Common myeloid progenitor, CD34-positive (primary cell): ENCODE data around the gene GRM4.

Experiments used
- CTCF ChIA-PET: fragments of 350-600 bp; sonication (Branson Sonifier 250); formaldehyde crosslinking; loops from one replicate; lab custom pipeline; 2021; ENCODE audit warnings: antibody characterized with exemption; lab: Charles Lee
- POLR2A ChIA-PET: fragments of 350-600 bp; sonication (Branson Sonifier 250); formaldehyde crosslinking; loops from one replicate; lab custom pipeline; 2021; ENCODE audit warnings: antibody characterized with exemption; lab: Charles Lee
- DNase-seq, 3 donors: peaks; one replicate each; pipeline versions ENCODE4 v3.0.0 to v3.0.0-alpha.2; 2013
- H3K27ac ChIP-seq, 2 experiments: 1 replicate in 1 of 2; 2 replicates in 1 of 2; pipeline ENCODE4 v1.7.0; 2013; ENCODE audit warnings: inconsistent platforms in 2 of 2, low read length in 2 of 2, mild to moderate bottlenecking in 2 of 2, low read depth in 1 of 2, moderate library complexity in 1 of 2; ENCODE audit not compliant: severe bottlenecking in 2 of 2, insufficient read depth in 1 of 2, poor library complexity in 1 of 2
- H3K27me3 ChIP-seq, 5 experiments: replicated peaks in 2 of 5; 1 replicate in 3 of 5; 2 replicates in 2 of 5; pipeline versions ENCODE4 v1.6.1 to v1.7.0; 2013; ENCODE audit warnings: low read length in 4 of 5, mild to moderate bottlenecking in 2 of 5, moderate library complexity in 2 of 5, inconsistent platforms in 1 of 5; ENCODE audit not compliant: insufficient read depth in 5 of 5, control insufficient read depth in 4 of 5
- H3K36me3 ChIP-seq, 4 experiments: 1 replicate in 2 of 4; 2 replicates in 2 of 4; pipeline versions ENCODE4 v1.6.1 to v1.7.0; 2013; ENCODE audit warnings: low read length in 3 of 4, control low read depth in 1 of 4, mild to moderate bottlenecking in 1 of 4; ENCODE audit not compliant: control insufficient read depth in 4 of 4, insufficient read depth in 4 of 4
- H3K4me1 ChIP-seq, 4 experiments: 1 replicate in 3 of 4; 2 replicates in 1 of 4; pipeline versions ENCODE4 v1.6.1 to v1.7.1; 2013; ENCODE audit warnings: low read length in 3 of 4, mild to moderate bottlenecking in 3 of 4, control low read depth in 1 of 4, inconsistent platforms in 1 of 4, moderate library complexity in 1 of 4; ENCODE audit not compliant: control insufficient read depth in 4 of 4, insufficient read depth in 4 of 4; ENCODE audit errors: control extremely low read depth in 1 of 4
- H3K4me3 ChIP-seq, 7 experiments: 1 replicate in 4 of 7; 2 replicates in 3 of 7; pipeline versions ENCODE4 v1.5.1 to v1.7.0; 2013; ENCODE audit warnings: mild to moderate bottlenecking in 7 of 7, low read length in 6 of 7, moderate library complexity in 6 of 7, inconsistent platforms in 2 of 7, low read depth in 2 of 7, control low read depth in 1 of 7; ENCODE audit not compliant: insufficient read depth in 4 of 7, control insufficient read depth in 1 of 7; ENCODE audit errors: extremely low read depth in 1 of 7
- H3K9me3 ChIP-seq, 5 experiments: 1 replicate in 4 of 5; 2 replicates in 1 of 5; pipeline versions ENCODE4 v1.6.1 to v1.7.1; 2013; ENCODE audit warnings: low read length in 4 of 5, mild to moderate bottlenecking in 2 of 5, inconsistent platforms in 1 of 5, low read depth in 1 of 5, moderate library complexity in 1 of 5; ENCODE audit not compliant: control insufficient read depth in 4 of 5, insufficient read depth in 2 of 5; ENCODE audit errors: control extremely low read depth in 1 of 5
- WGBS: methylation state at CpG from one replicate; pipeline ENCODE4 v1.1.5; 2013; ENCODE audit not compliant: insufficient coverage; 5-methylcytosine and 5-hydroxymethylcytosine counted together

Gene GRM4

DNA sequence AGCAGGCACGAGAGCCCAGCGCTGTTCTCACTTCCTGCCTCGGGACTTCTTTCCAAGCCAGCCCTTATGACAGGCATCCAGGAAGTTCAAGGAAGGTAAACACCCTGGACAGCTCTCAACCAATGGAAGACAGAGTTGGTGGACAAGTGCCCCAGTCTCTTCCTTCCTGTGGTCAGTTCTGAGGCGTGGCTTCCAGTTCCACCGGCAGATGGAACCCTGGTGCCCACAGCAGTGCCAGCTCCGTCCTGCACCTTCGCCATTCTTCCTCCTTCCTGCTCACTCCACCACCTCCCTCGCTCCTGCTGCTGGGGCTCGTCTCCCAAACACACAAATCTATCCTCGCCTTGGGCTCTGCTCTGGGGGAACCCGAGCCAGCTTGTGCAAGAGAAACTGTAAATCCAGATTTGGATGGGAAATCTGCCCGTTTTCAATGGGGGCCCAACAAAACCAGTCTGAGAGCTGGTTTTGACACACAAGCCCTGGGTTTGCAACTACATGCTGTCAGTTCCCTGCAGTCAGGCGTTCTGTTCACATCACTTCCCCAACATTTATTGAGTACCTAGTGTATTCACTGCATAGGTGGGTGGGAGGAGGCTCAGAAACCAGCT, 162.7 kb downstream of the GRM4 start:
- ChIA-PET POLR2A (interaction anchor here (1.2 kb wide), 1 partner anchor 9 kb away, joined by 3 read pairs; no protein-coding TSS in a partner anchor), CTCF (interaction anchor here (1.0 to 1.4 kb wide), 2 partner anchors 9 to 122 kb away, joined by 3 read pairs; no protein-coding TSS in a partner anchor)
- H3K27ac ChIP-seq: no peak overlapping the region
- no peak for DNase-seq
- 27% methylated on average over 7 of the region's 13 CpGs for WGBS
- H3K27me3 ChIP-seq: peaks cover 0 to under 1% (median 0%) of the 10 kb centered on the region in 5 experiments
- H3K4me1 ChIP-seq: peaks cover 0 to 6% (median 2%) of the 10 kb centered on the region in 4 experiments
- H3K9me3 ChIP-seq: peaks cover 0 to 2% (median 0%) of the 10 kb centered on the region in 5 experiments
- H3K36me3 ChIP-seq: no peaks in the 10 kb centered on the region
- H3K4me3 ChIP-seq: no peak overlapping the region

DNA sequence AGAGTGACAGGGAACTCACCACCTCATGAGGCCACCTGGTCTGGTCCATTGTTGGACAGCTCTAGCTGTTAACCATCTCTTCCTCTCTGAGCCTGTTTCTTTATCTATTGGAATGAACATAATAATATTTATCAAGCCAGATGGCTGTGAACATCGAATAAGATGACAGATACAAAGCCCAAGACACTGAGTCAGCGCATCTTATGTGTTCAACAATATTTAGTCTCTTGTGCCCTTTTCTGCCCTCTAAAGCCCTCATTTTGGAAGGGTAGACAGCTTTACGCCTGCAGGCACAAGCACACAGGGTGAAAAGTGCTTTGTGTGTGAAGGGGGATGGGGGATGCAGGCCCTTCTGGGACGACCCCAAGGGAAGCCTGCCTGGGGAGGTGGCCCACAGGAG, 164.0 kb downstream of the GRM4 start:
- ChIA-PET CTCF (no interaction called here), POLR2A (no interaction called here)
- DNase-seq: no peak
- H3K36me3 ChIP-seq: no peaks in the 10 kb centered on the region
- 100% methylated on average over 3 of the region's 4 CpGs for WGBS
- peaks cover 0 to 7% (median 0%) of the 10 kb centered on the region in 5 experiments for H3K27me3 ChIP-seq
- no peak overlapping the region for H3K27ac ChIP-seq
- H3K4me3 ChIP-seq: no peak overlapping the region
- H3K9me3 ChIP-seq: peaks cover 0 to 2% (median 0%) of the 10 kb centered on the region in 5 experiments
- H3K4me1 ChIP-seq: peaks cover 0 to 6% (median 2%) of the 10 kb centered on the region in 4 experiments

DNA sequence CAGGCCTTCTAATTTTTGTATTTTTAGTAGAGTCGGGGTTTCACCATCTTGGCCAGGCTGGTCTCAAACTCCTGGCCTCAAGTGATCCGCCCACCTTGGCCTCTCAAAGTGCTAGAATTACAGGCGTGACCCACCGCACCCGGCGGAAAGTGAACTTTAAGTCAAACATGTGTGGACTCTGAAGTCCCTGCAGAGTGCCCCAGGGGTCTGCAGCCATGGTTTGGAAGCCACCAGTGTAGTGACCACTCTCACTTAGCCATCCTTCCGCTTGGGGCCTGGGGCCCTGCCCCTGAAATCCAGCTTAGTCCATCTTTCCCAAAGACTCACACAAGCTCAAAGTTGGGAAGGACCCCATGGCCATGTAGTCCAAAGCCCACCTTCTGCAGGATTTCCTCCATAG, 164.5 kb downstream of the GRM4 start:
- H3K27me3 ChIP-seq: peaks cover 0 to 12% (median 4%) of the 10 kb centered on the region in 5 experiments
- H3K4me1 ChIP-seq: peaks cover 0 to 6% (median 2%) of the 10 kb centered on the region in 4 experiments
- peaks cover 0 to 2% (median 0%) of the 10 kb centered on the region in 5 experiments for H3K9me3 ChIP-seq
- POLR2A ChIA-PET: no interaction called here
- H3K4me3 ChIP-seq: no peak overlapping the region
- H3K27ac ChIP-seq: no peak overlapping the region
- WGBS: 91% methylated on average over 4 of the region's 7 CpGs
- DNase-seq: no peak
- no peaks in the 10 kb centered on the region for H3K36me3 ChIP-seq
- CTCF ChIA-PET: no interaction called here

DNA sequence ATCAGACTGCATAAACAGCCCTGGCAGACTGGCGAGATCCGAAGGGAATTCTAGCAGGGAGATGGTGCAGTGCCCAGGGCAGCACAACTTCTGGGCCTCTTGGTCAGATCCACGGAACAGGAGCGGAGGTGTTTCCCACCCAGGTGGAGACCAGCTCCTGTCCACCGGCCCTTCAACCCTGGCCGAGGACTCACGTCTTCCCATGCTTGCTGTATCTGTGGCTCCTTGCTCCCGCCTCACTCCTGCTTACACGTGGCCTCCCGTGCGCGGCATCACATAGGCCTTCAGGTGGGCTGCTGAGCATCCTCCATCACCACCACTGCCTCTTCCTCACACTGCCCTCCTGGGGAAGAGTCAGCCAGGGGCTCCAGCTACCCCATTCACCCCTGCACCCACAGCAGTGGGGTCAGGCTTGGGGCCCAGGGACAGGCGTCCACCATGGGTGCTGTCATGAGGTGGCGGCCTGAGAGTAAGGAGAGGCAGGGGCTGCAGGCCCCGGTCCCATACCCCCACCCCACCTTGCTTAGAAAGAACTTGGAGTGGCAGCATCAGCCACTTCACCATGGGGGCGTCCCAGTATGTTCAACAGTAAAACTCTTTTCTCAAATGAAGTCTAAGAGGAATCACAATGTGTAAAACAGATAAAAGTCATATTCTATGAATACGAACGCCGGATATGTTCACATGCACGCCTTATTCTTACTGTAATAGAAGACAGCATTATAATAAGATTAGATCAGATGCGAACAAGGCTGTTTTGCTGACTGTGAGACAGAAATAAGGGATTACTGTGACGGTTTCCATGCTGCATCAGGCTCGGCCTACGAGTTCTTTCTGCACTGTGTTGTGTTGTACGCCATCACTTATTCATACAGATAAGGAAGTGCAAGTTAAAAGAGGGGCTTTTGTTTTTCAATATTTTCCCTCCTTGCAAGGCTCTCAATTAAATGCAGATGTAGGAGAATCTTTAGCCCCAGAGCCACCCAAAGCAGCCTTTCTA, 165.4 kb downstream of the GRM4 start:
- H3K9me3 ChIP-seq: no peaks in the 10 kb centered on the region
- H3K36me3 ChIP-seq: no peaks in the 10 kb centered on the region
- peaks cover 0 to 10% (median 4%) of the 10 kb centered on the region in 4 experiments for H3K4me1 ChIP-seq
- ChIA-PET CTCF (interaction anchor here (1.2 kb wide), 1 partner anchor 13 kb away, joined by 4 read pairs; no protein-coding TSS in a partner anchor), POLR2A (no interaction called here)
- DNase-seq: no peak
- WGBS: 90% methylated on average over 18 of the region's 25 CpGs
- H3K4me3 ChIP-seq: no peak overlapping the region
- peaks cover 0 to 21% (median 8%) of the 10 kb centered on the region in 5 experiments for H3K27me3 ChIP-seq
- no peak overlapping the region for H3K27ac ChIP-seq

DNA sequence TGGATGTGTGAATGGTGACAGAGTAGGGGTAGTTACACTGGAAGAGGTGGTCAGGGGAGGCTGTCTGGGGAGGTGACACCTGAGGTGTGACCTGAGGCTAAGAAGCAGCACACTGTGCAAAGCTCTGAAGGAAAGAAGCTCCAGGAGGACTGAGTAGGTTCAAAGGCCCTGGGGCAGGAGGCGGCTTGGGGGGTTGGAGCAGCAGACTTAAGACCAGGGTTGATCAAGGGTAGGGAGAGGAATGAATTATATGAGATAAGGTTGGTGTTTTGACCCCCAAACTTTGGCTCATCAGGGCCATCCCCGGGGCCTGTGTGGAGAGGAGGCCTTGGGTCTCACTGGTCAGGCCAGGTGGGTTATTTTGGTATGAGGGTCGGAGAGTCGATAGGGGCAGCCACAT, 166.1 kb downstream of the GRM4 start:
- no peak overlapping the region for H3K4me3 ChIP-seq
- H3K27ac ChIP-seq: no peak overlapping the region
- ChIA-PET POLR2A (no interaction called here), CTCF (interaction anchor here (1.2 kb wide), 1 partner anchor 12 kb away, joined by 4 read pairs; no protein-coding TSS in a partner anchor)
- H3K36me3 ChIP-seq: no peaks in the 10 kb centered on the region
- no peak for DNase-seq
- no peaks in the 10 kb centered on the region for H3K9me3 ChIP-seq
- peaks cover 0 to 28% (median 11%) of the 10 kb centered on the region in 5 experiments for H3K27me3 ChIP-seq
- H3K4me1 ChIP-seq: peaks cover 0 to 10% (median 4%) of the 10 kb centered on the region in 4 experiments
- whole genome bisulfite sequencing: 82% methylated on average over 4 of the region's 4 CpGs

DNA sequence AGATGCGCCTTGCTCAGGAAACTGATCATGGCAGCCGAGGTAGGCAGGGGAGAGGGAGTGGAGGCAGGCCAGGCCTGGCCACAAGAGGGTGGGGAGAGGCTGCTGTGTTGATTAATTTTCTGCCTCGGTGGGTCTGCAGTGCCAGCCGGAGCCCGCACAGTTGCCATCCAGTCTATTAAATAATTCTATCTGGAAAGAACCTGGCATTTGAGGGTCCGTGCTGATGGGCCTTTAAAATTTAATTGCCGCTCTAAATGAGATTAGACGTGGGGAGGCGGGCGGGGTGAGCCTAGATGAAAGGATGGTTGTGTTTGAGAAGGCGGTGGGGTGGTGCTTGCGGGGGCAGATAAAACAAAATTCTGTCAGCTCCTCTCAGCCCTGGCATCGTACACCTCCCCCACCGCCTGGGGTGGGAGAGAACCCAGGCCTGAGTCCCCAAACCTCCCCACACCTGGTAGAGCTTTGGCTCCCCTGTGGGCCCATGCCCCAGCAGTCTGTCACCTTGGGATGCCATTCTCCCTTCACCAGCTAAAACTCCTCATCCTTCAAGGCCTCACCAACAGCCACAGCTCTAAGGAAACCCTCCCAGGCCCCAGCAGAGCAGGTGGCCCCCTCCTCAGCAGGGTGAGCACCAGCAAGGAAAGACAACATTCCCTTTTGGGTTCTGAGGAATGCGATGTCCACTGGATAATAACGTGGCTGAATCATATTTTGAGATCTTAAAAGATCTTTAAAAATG, 167.3 kb downstream of the GRM4 start:
- Histone ChIP-seq H3K9me3 (no peaks in the 10 kb centered on the region), H3K4me1 (peaks cover 0 to 10% (median 4%) of the 10 kb centered on the region in 4 experiments), H3K27me3 (peaks cover 0 to 38% (median 17%) of the 10 kb centered on the region in 5 experiments), H3K27ac (no peak overlapping the region), H3K4me3 (no peak overlapping the region), H3K36me3 (no peaks in the 10 kb centered on the region)
- WGBS: 83% methylated on average over 8 of the region's 16 CpGs
- ChIA-PET CTCF (interaction anchor here (0.8 to 1.1 kb wide), 2 partner anchors 19 to 193 kb away, joined by 3 read pairs; no protein-coding TSS in a partner anchor), POLR2A (no interaction called here)
- no peak for DNase-seq
